WTC11 (cell line): ENCODE results near the gene RAD51AP2.

Experiments used
- AFF4 ChIP-seq: sonication (generic); formaldehyde crosslinking; IDR thresholded peaks from 2 replicates; pipeline ENCODE4 v1.8.1; 2023; ENCODE audit warnings: mild to moderate bottlenecking, missing genetic modification reagents, borderline replicate concordance
- CREB1 ChIP-seq: sonication (generic); formaldehyde crosslinking; IDR thresholded peaks from 2 replicates; pipeline ENCODE4 v1.8.0; 2023; ENCODE audit warnings: mild to moderate bottlenecking, missing genetic modification reagents
- E2F4 ChIP-seq: sonication (generic); formaldehyde crosslinking; IDR thresholded peaks from 2 replicates; pipeline ENCODE4 v1.8.1; 2022; ENCODE audit warnings: low read depth, mild to moderate bottlenecking, moderate library complexity, missing genetic modification reagents, borderline replicate concordance
- ELF4 ChIP-seq: sonication (generic); formaldehyde crosslinking; IDR thresholded peaks from 2 replicates; pipeline ENCODE4 v1.8.1; 2022; ENCODE audit warnings: low read depth, mild to moderate bottlenecking, moderate library complexity, missing genetic modification reagents
- NR2C2 ChIP-seq: sonication (generic); formaldehyde crosslinking; IDR thresholded peaks from 2 replicates; pipeline ENCODE4 v1.8.0; 2022; ENCODE audit warnings: mild to moderate bottlenecking, missing genetic modification reagents
- NR3C1 ChIP-seq: sonication (generic); formaldehyde crosslinking; conservative IDR thresholded peaks from 2 replicates; pipeline ENCODE4 v1.8.1; 2023; ENCODE audit warnings: low read depth, mild to moderate bottlenecking, missing genetic modification reagents
- TF ChIP-seq, protein P1 (sequence below): fragments of 200-600 bp; IDR thresholded peaks from 2 replicates; pipeline ENCODE4 v1.8.0; 2022; ENCODE audit warnings: antibody characterized with exemption
- TF ChIP-seq, protein P2 (sequence below): fragments of 250-450 bp; sonication (Bioruptor Pico); IDR thresholded peaks from 2 replicates; pipeline ENCODE4 v1.9.0; 2021; ENCODE audit warnings: mild to moderate bottlenecking
- TF ChIP-seq, protein P3 (sequence below): sonication (generic); formaldehyde crosslinking; IDR thresholded peaks from 2 replicates; pipeline ENCODE4 v1.8.1; 2022; ENCODE audit warnings: missing genetic modification reagents, borderline replicate concordance
- TF ChIP-seq, protein P4 (sequence below): fragments of 250-450 bp; sonication (Bioruptor Pico); IDR thresholded peaks from 2 replicates; pipeline ENCODE4 v1.9.0; 2021; ENCODE audit warnings: mild to moderate bottlenecking, borderline replicate concordance

- TF ChIP-seq AFF4 (CRISPR knock-in tag) (no peak), E2F4 (no peak), NR2C2 (no peak), ELF4 (CRISPR knock-in tag) (no peak), NR3C1 (no peak), CREB1 (CRISPR knock-in tag) (no peak)
- TF ChIP-seq, protein P1, sequence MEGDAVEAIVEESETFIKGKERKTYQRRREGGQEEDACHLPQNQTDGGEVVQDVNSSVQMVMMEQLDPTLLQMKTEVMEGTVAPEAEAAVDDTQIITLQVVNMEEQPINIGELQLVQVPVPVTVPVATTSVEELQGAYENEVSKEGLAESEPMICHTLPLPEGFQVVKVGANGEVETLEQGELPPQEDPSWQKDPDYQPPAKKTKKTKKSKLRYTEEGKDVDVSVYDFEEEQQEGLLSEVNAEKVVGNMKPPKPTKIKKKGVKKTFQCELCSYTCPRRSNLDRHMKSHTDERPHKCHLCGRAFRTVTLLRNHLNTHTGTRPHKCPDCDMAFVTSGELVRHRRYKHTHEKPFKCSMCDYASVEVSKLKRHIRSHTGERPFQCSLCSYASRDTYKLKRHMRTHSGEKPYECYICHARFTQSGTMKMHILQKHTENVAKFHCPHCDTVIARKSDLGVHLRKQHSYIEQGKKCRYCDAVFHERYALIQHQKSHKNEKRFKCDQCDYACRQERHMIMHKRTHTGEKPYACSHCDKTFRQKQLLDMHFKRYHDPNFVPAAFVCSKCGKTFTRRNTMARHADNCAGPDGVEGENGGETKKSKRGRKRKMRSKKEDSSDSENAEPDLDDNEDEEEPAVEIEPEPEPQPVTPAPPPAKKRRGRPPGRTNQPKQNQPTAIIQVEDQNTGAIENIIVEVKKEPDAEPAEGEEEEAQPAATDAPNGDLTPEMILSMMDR, result no peak
- TF ChIP-seq, protein P2, sequence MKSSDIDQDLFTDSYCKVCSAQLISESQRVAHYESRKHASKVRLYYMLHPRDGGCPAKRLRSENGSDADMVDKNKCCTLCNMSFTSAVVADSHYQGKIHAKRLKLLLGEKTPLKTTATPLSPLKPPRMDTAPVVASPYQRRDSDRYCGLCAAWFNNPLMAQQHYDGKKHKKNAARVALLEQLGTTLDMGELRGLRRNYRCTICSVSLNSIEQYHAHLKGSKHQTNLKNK (CRISPR knock-in tag), result no peak
- TF ChIP-seq, protein P3, sequence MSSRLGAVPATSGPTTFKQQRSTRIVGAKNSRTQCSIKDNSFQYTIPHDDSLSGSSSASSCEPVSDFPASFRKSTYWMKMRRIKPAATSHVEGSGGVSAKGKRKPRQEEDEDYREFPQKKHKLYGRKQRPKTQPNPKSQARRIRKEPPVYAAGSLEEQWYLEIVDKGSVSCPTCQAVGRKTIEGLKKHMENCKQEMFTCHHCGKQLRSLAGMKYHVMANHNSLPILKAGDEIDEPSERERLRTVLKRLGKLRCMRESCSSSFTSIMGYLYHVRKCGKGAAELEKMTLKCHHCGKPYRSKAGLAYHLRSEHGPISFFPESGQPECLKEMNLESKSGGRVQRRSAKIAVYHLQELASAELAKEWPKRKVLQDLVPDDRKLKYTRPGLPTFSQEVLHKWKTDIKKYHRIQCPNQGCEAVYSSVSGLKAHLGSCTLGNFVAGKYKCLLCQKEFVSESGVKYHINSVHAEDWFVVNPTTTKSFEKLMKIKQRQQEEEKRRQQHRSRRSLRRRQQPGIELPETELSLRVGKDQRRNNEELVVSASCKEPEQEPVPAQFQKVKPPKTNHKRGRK (CRISPR knock-in tag), result no peak
- TF ChIP-seq, protein P4, sequence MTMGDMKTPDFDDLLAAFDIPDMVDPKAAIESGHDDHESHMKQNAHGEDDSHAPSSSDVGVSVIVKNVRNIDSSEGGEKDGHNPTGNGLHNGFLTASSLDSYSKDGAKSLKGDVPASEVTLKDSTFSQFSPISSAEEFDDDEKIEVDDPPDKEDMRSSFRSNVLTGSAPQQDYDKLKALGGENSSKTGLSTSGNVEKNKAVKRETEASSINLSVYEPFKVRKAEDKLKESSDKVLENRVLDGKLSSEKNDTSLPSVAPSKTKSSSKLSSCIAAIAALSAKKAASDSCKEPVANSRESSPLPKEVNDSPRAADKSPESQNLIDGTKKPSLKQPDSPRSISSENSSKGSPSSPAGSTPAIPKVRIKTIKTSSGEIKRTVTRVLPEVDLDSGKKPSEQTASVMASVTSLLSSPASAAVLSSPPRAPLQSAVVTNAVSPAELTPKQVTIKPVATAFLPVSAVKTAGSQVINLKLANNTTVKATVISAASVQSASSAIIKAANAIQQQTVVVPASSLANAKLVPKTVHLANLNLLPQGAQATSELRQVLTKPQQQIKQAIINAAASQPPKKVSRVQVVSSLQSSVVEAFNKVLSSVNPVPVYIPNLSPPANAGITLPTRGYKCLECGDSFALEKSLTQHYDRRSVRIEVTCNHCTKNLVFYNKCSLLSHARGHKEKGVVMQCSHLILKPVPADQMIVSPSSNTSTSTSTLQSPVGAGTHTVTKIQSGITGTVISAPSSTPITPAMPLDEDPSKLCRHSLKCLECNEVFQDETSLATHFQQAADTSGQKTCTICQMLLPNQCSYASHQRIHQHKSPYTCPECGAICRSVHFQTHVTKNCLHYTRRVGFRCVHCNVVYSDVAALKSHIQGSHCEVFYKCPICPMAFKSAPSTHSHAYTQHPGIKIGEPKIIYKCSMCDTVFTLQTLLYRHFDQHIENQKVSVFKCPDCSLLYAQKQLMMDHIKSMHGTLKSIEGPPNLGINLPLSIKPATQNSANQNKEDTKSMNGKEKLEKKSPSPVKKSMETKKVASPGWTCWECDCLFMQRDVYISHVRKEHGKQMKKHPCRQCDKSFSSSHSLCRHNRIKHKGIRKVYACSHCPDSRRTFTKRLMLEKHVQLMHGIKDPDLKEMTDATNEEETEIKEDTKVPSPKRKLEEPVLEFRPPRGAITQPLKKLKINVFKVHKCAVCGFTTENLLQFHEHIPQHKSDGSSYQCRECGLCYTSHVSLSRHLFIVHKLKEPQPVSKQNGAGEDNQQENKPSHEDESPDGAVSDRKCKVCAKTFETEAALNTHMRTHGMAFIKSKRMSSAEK (CRISPR knock-in tag), result no peak
Observed at GRCh38 chr2:17471979-17472378, 46.3 kb downstream of the RAD51AP2 start.
